Hepatocyte (in vitro differentiated cells): ENCODE data around the gene LHX1. TPM values are rescaled to one million over a fixed set of nuclear protein-coding genes. Genes with fewer than 3 reads are reported as not detected.

ENCODE experiments used
- DNase-seq: peaks from one replicate; pipeline ENCODE4 v3.0.0-alpha.2; 2016; ENCODE audit warnings: low spot score
- H2AFZ ChIP-seq: fragments of 200-600 bp; sonication (generic); 2 replicates; pipeline ENCODE4 v1.6.0; 2016; ENCODE audit warnings: antibody characterized with exemption, mild to moderate bottlenecking
- H3K27ac ChIP-seq: fragments of 200-600 bp; sonication (generic); 2 replicates; pipeline ENCODE4 v1.5.1; 2016; ENCODE audit warnings: mild to moderate bottlenecking
- H3K27me3 ChIP-seq: fragments of 200-600 bp; sonication (generic); 2 replicates; pipeline ENCODE4 v1.6.1; 2016
- H3K36me3 ChIP-seq: fragments of 200-600 bp; sonication (generic); replicated peaks from 2 replicates; pipeline ENCODE4 v1.5.1; 2016; ENCODE audit warnings: low read depth; ENCODE audit not compliant: insufficient read depth
- H3K4me1 ChIP-seq: fragments of 200-600 bp; sonication (generic); 2 replicates; pipeline ENCODE4 v1.5.1; 2016; ENCODE audit warnings: mild to moderate bottlenecking, moderate library complexity; ENCODE audit not compliant: insufficient read depth
- H3K4me2 ChIP-seq: fragments of 200-600 bp; sonication (generic); 2 replicates; pipeline ENCODE4 v1.6.0; 2016
- H3K4me3 ChIP-seq: fragments of 200-600 bp; sonication (generic); 2 replicates; pipeline ENCODE4 v1.5.1; 2016; ENCODE audit warnings: mild to moderate bottlenecking
- H3K79me2 ChIP-seq: fragments of 200-600 bp; sonication (generic); 2 replicates; pipeline ENCODE4 v1.6.0; 2017; ENCODE audit warnings: mild to moderate bottlenecking
- H3K9me2 ChIP-seq: fragments of 200-600 bp; sonication (generic); replicated peaks from 2 replicates; pipeline ENCODE4 v1.6.0; 2017; ENCODE audit warnings: mild to moderate bottlenecking; ENCODE audit not compliant: insufficient read depth
- H3K9me3 ChIP-seq: fragments of 200-600 bp; sonication (generic); 2 replicates; pipeline ENCODE4 v1.5.1; 2016; ENCODE audit warnings: low read depth, mild to moderate bottlenecking
- H4K20me1 ChIP-seq: fragments of 200-600 bp; sonication (generic); 2 replicates; pipeline ENCODE4 v1.6.0; 2016; ENCODE audit warnings: mild to moderate bottlenecking; ENCODE audit not compliant: insufficient read depth, poor library complexity, severe bottlenecking
- CTCF ChIP-seq: fragments of 200-600 bp; sonication (generic); IDR thresholded peaks from 2 replicates; pipeline ENCODE4 v1.5.1; 2016; ENCODE audit warnings: antibody characterized with exemption, mild to moderate bottlenecking; ENCODE audit not compliant: poor library complexity
- EZH2 ChIP-seq: fragments of 200-600 bp; sonication (generic); IDR thresholded peaks from 2 replicates; pipeline ENCODE4 v1.6.1; 2016; ENCODE audit warnings: antibody characterized with exemption, mild to moderate bottlenecking, borderline replicate concordance
- EZH2phosphoT487 ChIP-seq: fragments of 200-600 bp; sonication (generic); IDR thresholded peaks from one replicate; pipeline ENCODE4 v1.6.1; 2018; ENCODE audit warnings: antibody characterized with exemption, mild to moderate bottlenecking, low read depth, moderate library complexity; ENCODE audit not compliant: unreplicated experiment, severe bottlenecking
- WGBS: methylation state at CpG from one replicate; pipeline ENCODE4 v1.1.6; 2016; ENCODE audit warnings: low lambda C conversion rate; ENCODE audit errors: missing lambda C conversion rate; 5-methylcytosine and 5-hydroxymethylcytosine counted together
- polyA plus RNA-seq: library from polyadenylated mRNA; unstranded; fragments of >200 nt; fragmentation: Nextera tagmentation; extraction: Ambion mirVana; gene quantifications from 2 replicates; pipeline ENCODE4 v1.2.1, GENCODE V29; 2016
- total RNA-seq: library from RNA; depleted of rRNA; stranded (reverse); fragments of >200 nt; gene quantifications from 2 replicates; pipeline ENCODE4 v1.2.3, GENCODE V29; 2014

Gene LHX1
- total RNA-seq (not detected in 2 replicates), polyA plus RNA-seq (0.35 TPM in 1 of 2 replicates, not detected in the other)

- Histone ChIP-seq H2AFZ (peak within 1 kb of the TSS; percentile 49), H3K4me1 (peaks cover 48% of the 10 kb centered on the region), H3K36me3 (no peaks in the 10 kb centered on the region), H4K20me1 (peaks cover 6% of the 10 kb centered on the region), H3K9me2 (no peaks in the 10 kb centered on the region), H3K4me3 (no peak within 1 kb of the TSS), H3K79me2 (no peaks in the 10 kb centered on the region), H3K4me2 (peak within 1 kb of the TSS; percentile 73), H3K27me3 (peaks cover 97% of the 10 kb centered on the region), H3K27ac (no peak within 1 kb of the TSS), H3K9me3 (no peaks in the 10 kb centered on the region)
- 2% methylated on average over 62 of the region's 75 CpGs for WGBS
- no peak for DNase-seq
- peak; percentile 69 for TF ChIP-seq EZH2
- no peak for TF ChIP-seq CTCF
Observed at GRCh38 chr17:36937001-36937958, at the start of gene LHX1. TSS of gene LHX1 (plus strand) at chr17:36937475. CDS start at chr17:36938198, 723 bp downstream.

- H3K9me2 ChIP-seq = no peaks in the 10 kb centered on the region
- no peak overlapping the region for H3K27ac ChIP-seq
- H3K9me3 ChIP-seq = no peaks in the 10 kb centered on the region
- H3K4me2 ChIP-seq = no peak overlapping the region
- H2AFZ ChIP-seq = no peak overlapping the region
- peaks cover 10% of the 10 kb centered on the region for H3K27me3 ChIP-seq
- H3K79me2 ChIP-seq = no peaks in the 10 kb centered on the region
- TF ChIP-seq EZH2 (no peak), CTCF (no peak), EZH2phosphoT487 (no peak)
- no peak overlapping the region for H3K4me3 ChIP-seq
- no peak for DNase-seq
- no peaks in the 10 kb centered on the region for H3K36me3 ChIP-seq
- no peaks in the 10 kb centered on the region for H4K20me1 ChIP-seq
- WGBS = 73% methylated on average over 8 of the region's 8 CpGs
- H3K4me1 ChIP-seq = no peaks in the 10 kb centered on the region
Observed at GRCh38 chr17:36888236-36888951, 48.9 kb upstream of the LHX1 start.

- Histone ChIP-seq H4K20me1 (no peaks in the 10 kb centered on the region), H3K36me3 (no peaks in the 10 kb centered on the region), H3K4me1 (no peaks in the 10 kb centered on the region), H3K4me2 (no peak overlapping the region), H3K9me2 (no peaks in the 10 kb centered on the region), H3K4me3 (no peak overlapping the region), H3K9me3 (no peaks in the 10 kb centered on the region), H2AFZ (no peak overlapping the region), H3K79me2 (no peaks in the 10 kb centered on the region), H3K27ac (no peak overlapping the region), H3K27me3 (peaks cover 2% of the 10 kb centered on the region)
- no peak for TF ChIP-seq CTCF
- no peak for TF ChIP-seq EZH2
- WGBS = 75% methylated on average over 7 of the region's 8 CpGs
- DNase-seq = no peak
Observed at GRCh38 chr17:36889770-36890349, 47.4 kb upstream of the LHX1 start.
